A673 (cell line): ENCODE results near the gene MTFMT.

Experiments used
- EZH2 ChIP-seq: fragments of 200-600 bp; sonication (generic); IDR thresholded peaks from 2 replicates; pipeline ENCODE4 v1.6.1; 2017; ENCODE audit warnings: borderline replicate concordance, low read depth, mild to moderate bottlenecking, mixed read lengths, antibody characterized with exemption, low read length; ENCODE audit not compliant: poor library complexity, severe bottlenecking
- TF ChIP-seq, protein P1 (sequence below): fragments of 300-800, 200-600 bp; sonication (generic); conservative IDR thresholded peaks from 2 replicates; pipeline ENCODE4 v1.5.1; 2017; ENCODE audit warnings: low read depth, mild to moderate bottlenecking, antibody characterized with exemption, low read length, moderate library complexity, mixed read lengths

DNA sequence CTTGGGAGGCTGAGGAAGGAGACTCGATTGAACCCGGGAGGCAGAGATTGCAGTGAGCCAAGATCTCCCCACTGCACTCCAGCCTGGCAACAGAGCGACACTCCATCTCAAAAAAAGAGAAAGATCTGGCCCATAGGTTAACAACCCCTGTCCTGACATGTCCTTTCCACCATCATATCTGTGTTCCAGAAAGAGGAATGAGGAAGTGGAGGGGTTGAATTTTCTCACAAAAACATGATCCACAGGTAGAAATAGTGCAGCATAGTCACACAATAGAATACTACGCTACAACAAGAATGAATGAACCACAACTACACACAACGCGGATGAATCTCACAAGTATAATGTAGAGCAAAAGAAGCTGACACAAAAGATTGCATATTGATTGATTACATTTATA is 11.0 kb upstream of the MTFMT start:
- TF ChIP-seq, protein P1, sequence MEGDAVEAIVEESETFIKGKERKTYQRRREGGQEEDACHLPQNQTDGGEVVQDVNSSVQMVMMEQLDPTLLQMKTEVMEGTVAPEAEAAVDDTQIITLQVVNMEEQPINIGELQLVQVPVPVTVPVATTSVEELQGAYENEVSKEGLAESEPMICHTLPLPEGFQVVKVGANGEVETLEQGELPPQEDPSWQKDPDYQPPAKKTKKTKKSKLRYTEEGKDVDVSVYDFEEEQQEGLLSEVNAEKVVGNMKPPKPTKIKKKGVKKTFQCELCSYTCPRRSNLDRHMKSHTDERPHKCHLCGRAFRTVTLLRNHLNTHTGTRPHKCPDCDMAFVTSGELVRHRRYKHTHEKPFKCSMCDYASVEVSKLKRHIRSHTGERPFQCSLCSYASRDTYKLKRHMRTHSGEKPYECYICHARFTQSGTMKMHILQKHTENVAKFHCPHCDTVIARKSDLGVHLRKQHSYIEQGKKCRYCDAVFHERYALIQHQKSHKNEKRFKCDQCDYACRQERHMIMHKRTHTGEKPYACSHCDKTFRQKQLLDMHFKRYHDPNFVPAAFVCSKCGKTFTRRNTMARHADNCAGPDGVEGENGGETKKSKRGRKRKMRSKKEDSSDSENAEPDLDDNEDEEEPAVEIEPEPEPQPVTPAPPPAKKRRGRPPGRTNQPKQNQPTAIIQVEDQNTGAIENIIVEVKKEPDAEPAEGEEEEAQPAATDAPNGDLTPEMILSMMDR: no peak
- no peak for TF ChIP-seq EZH2
